ENCODE data around the gene TSPAN17. TPM values are rescaled to one million over a fixed set of nuclear protein-coding genes. Genes with fewer than 3 reads are reported as not detected.

TSPAN17 gene
- total and polyA plus RNA-seq, 7 donors, result 22.5 to 51.9 (median 25.8) TPM

DNA sequence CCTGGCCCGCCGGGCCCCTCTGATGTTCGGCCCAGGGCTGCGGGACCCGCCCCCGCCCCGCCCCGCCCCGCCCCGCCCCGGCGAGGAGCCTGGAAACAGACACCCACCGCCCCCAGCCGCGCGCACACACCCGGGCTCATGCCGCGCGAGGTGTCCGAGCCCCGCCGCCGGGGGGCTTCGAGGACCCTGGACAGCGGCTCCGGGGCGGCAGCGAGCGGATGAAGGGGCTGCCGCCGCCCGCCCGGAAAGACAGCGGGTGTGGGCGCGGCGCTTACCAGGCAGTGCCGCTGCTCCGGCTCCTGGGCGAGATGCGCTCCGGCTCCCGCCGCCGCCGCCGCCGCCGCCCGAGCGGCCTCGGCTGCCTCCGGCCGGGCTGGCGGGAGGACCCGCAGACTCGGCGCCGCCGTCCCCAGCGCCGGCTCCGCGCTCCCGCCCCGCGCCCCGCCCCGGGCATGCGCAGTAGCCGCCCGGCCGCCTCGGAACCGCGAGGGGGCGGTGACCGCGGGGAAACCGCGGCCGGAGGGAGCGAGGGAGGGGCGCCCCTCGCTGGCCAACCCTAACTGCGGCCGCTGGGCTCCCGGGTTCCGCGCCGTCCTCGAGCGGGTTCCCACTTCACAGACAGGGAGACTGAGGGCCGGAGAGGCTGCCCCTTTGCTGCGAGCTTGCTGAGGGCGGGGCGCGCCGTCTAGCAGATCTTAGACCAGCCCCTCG is 37.4 kb upstream of the TSPAN17 start, which contains the start of gene GPRIN1:
TSS of gene GPRIN1 (minus strand) at position 433 of the 711 bp plus-strand sequence. CDS start 10,322 bp downstream, outside the sequence.
- Histone ChIP-seq H3K4me3 (peak within 1 kb of the TSS; percentile 67), H3K4me1 (no peaks in the 10 kb centered on the region), H3K9me3 (no peaks in the 10 kb centered on the region), H3K36me3 (ENCODE audit: insufficient read depth in 1 of 2, low read depth in 1 of 2) (no peaks in the 10 kb centered on the region), H3K27me3 (ENCODE audit: insufficient read depth in 3 of 3, low read length in 2 of 3) (peaks cover 0 to 40% (median 4%) of the 10 kb centered on the region in 3 donors), H3K27ac (no peak within 1 kb of the TSS)
- intact Hi-C loops (cut with DNase I), result loop anchor here in 1 of 2 donors (5.0 kb wide), 1 partner anchor 37 kb away; the partner anchor contains the start of gene TSPAN17
- ATAC-seq (peak; percentile 82 to 93 (median 86)), DNase-seq (peak; percentile 63 to 70)
- WGBS, 3 donors, result 0 to 1% (median 0%) methylated on average over 29 to 100 of the region's 101 CpGs
- TF ChIP-seq CTCF (IDR thresholded peaks at IDR 0.05), result peak; percentile 38

DNA sequence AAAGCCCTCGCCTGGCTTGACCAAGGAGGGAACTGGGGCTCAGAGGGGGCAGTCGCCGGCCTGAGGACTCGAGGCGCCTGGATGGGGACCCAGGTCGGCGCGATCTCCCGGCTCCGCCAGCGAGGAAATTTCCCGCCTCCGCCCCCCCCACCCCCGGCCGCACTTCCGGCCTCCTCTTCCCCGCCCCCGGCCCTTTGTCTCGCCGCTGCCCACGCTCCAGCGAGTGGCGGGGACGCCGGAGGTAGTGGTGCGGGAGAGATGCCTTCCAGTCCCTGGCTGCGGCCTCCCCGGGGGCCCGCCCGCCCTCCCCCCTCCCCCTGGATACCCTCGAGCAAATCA is 36.9 kb upstream of the TSPAN17 start:
- Histone ChIP-seq H3K36me3 (ENCODE audit: insufficient read depth in 1 of 2, low read depth in 1 of 2) (no peaks in the 10 kb centered on the region), H3K4me1 (no peaks in the 10 kb centered on the region), H3K4me3 (peak overlapping the region; percentile 67), H3K27me3 (ENCODE audit: insufficient read depth in 3 of 3, low read length in 2 of 3) (peaks cover 0 to 43% (median 4%) of the 10 kb centered on the region in 3 donors), H3K27ac (no peak overlapping the region), H3K9me3 (no peaks in the 10 kb centered on the region)
- WGBS, 3 donors, result 2 to 4% (median 3%) methylated on average over 20 to 31 of the region's 31 CpGs
- TF ChIP-seq CTCF (IDR thresholded peaks at IDR 0.05), result peak; percentile 1
- ATAC-seq (no peak), DNase-seq (no peak)
- intact Hi-C loops (cut with DNase I), result loop anchor here in 1 of 2 donors (5.0 kb wide), 1 partner anchor 37 kb away; the partner anchor contains the start of gene TSPAN17

GRCh38 chr5:176611435-176611834 is 35.8 kb upstream of the TSPAN17 start:
- H3K4me3 ChIP-seq, result no peak overlapping the region
- H3K9me3 ChIP-seq, result no peaks in the 10 kb centered on the region
- H3K27me3 ChIP-seq (ENCODE audit: insufficient read depth in 3 of 3, low read length in 2 of 3), result peaks cover 0 to 49% (median 4%) of the 10 kb centered on the region in 3 donors
- H3K4me1 ChIP-seq, result no peaks in the 10 kb centered on the region
- no peak for ATAC-seq
- peak; percentile 82 to 84 for DNase-seq
- WGBS, 3 donors, result 10% methylated on average over 10 of the region's 10 CpGs
- H3K36me3 ChIP-seq (ENCODE audit: insufficient read depth in 1 of 2, low read depth in 1 of 2), result no peaks in the 10 kb centered on the region
- TF ChIP-seq CTCF (IDR thresholded peaks at IDR 0.05), result no peak
- intact Hi-C loops (cut with DNase I), result loop anchor here in 1 of 2 donors (5.0 kb wide), 1 partner anchor 36 kb away; the partner anchor contains the start of gene TSPAN17
- no peak overlapping the region for H3K27ac ChIP-seq

DNA sequence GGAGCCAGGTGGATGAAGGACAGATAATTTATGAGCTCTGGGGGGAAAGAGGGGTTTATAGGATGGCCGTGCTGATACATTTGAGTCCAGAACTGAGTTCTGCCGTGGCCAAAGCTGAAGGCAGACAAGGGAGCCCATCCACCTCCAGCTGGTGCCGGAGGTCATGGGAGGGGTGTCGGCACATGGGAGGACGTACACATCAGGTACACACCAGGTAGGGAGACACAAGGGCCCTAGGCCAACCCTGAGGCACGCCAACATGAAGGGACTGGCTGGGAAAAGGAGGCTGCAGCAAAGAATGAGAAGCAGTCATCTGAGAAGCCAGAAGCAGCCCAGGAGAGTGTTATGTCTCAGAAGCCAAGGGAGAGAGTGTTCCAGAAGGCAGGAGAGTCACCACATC is 35.3 kb upstream of the TSPAN17 start:
- Histone ChIP-seq H3K9me3 (no peaks in the 10 kb centered on the region), H3K4me1 (no peaks in the 10 kb centered on the region), H3K27me3 (ENCODE audit: insufficient read depth in 3 of 3, low read length in 2 of 3) (peaks cover 0 to 53% (median 7%) of the 10 kb centered on the region in 3 donors), H3K27ac (no peak overlapping the region), H3K36me3 (ENCODE audit: insufficient read depth in 1 of 2, low read depth in 1 of 2) (no peaks in the 10 kb centered on the region), H3K4me3 (no peak overlapping the region)
- DNase-seq (no peak), ATAC-seq (no peak)
- intact Hi-C loops (cut with DNase I), result loop anchor here in 1 of 2 donors (5.0 kb wide), 1 partner anchor 35 kb away; the partner anchor contains the start of gene TSPAN17
- 81 to 83% (median 82%) methylated on average over 6 of the region's 6 CpGs for WGBS, 3 donors
- no peak for TF ChIP-seq CTCF (IDR thresholded peaks at IDR 0.05)

All from psoas muscle (tissue), 8 donors.